ENCODE data around the gene PKP1. TPM values are rescaled to one million over a fixed set of nuclear protein-coding genes. Genes with fewer than 3 reads are reported as not detected.

The PKP1 gene
- total RNA-seq, 1 donor from 2014 or later: 409 TPM

- no peaks in the 10 kb centered on the region for H3K36me3 ChIP-seq
- H3K4me1 ChIP-seq: no peaks in the 10 kb centered on the region
- no peak overlapping the region for H3K4me3 ChIP-seq
- H3K27ac ChIP-seq: no peak overlapping the region
- no peaks in the 10 kb centered on the region for H3K9me3 ChIP-seq
- no peak for DNase-seq (ENCODE audit: extremely low spot score in 2 of 2)
- TF ChIP-seq CTCF (IDR thresholded peaks at IDR 0.05) (no peak), POLR2A (IDR thresholded peaks at IDR 0.05) (no peak), POLR2AphosphoS5 (IDR thresholded peaks at IDR 0.05; ENCODE audit: insufficient read depth in 1 of 2, low read depth in 1 of 2) (no peak)
- H3K27me3 ChIP-seq: no peaks in the 10 kb centered on the region
- intact Hi-C loops (cut with DNase I): no loop called here
Observed at GRCh38 chr1:201374364-201374763, 91.1 kb downstream of the PKP1 start.

GRCh38 chr1:201375169-201375568 is 91.9 kb downstream of the PKP1 start:
- no peaks in the 10 kb centered on the region for H3K4me1 ChIP-seq
- no peaks in the 10 kb centered on the region for H3K27me3 ChIP-seq
- no peak for DNase-seq (ENCODE audit: extremely low spot score in 2 of 2)
- intact Hi-C loops (cut with DNase I): no loop called here
- no peaks in the 10 kb centered on the region for H3K36me3 ChIP-seq
- no peak overlapping the region for H3K27ac ChIP-seq
- no peak overlapping the region for H3K4me3 ChIP-seq
- TF ChIP-seq CTCF (IDR thresholded peaks at IDR 0.05) (no peak), POLR2AphosphoS5 (IDR thresholded peaks at IDR 0.05; ENCODE audit: insufficient read depth in 1 of 2, low read depth in 1 of 2) (no peak), POLR2A (IDR thresholded peaks at IDR 0.05) (no peak)
- no peaks in the 10 kb centered on the region for H3K9me3 ChIP-seq

- Histone ChIP-seq H3K4me3 (no peak overlapping the region), H3K4me1 (no peaks in the 10 kb centered on the region), H3K9me3 (no peaks in the 10 kb centered on the region), H3K27ac (no peak overlapping the region), H3K36me3 (no peaks in the 10 kb centered on the region), H3K27me3 (no peaks in the 10 kb centered on the region)
- intact Hi-C loops (cut with DNase I): no loop called here
- DNase-seq (ENCODE audit: extremely low spot score in 2 of 2): no peak
- TF ChIP-seq POLR2AphosphoS5 (IDR thresholded peaks at IDR 0.05; ENCODE audit: insufficient read depth in 1 of 2, low read depth in 1 of 2) (no peak), CTCF (IDR thresholded peaks at IDR 0.05) (no peak), POLR2A (IDR thresholded peaks at IDR 0.05) (no peak)
Observed at GRCh38 chr1:201376107-201376463, 92.8 kb downstream of the PKP1 start.

GRCh38 chr1:201376464-201377374 is 93.4 kb downstream of the PKP1 start:
- intact Hi-C loops (cut with DNase I): no loop called here
- H3K27ac ChIP-seq: no peak overlapping the region
- DNase-seq (ENCODE audit: extremely low spot score in 2 of 2): no peak
- H3K4me3 ChIP-seq: no peak overlapping the region
- H3K27me3 ChIP-seq: no peaks in the 10 kb centered on the region
- H3K9me3 ChIP-seq: no peaks in the 10 kb centered on the region
- no peaks in the 10 kb centered on the region for H3K36me3 ChIP-seq
- no peaks in the 10 kb centered on the region for H3K4me1 ChIP-seq
- TF ChIP-seq POLR2A (IDR thresholded peaks at IDR 0.05) (no peak), POLR2AphosphoS5 (IDR thresholded peaks at IDR 0.05; ENCODE audit: insufficient read depth in 1 of 2, low read depth in 1 of 2) (no peak), CTCF (IDR thresholded peaks at IDR 0.05) (no peak)

GRCh38 chr1:201377611-201378092 is 94.3 kb downstream of the PKP1 start, which contains the start of gene TNNT2:
TSS of gene TNNT2 (minus strand) at chr1:201377680. CDS start at chr1:201373254, 4,426 bp downstream.
- TF ChIP-seq POLR2AphosphoS5 (IDR thresholded peaks at IDR 0.05; ENCODE audit: insufficient read depth in 1 of 2, low read depth in 1 of 2): no peak
- no peak for TF ChIP-seq CTCF (IDR thresholded peaks at IDR 0.05)
- TF ChIP-seq POLR2A (IDR thresholded peaks at IDR 0.05): no peak
- intact Hi-C loops (cut with DNase I): no loop called here
- Histone ChIP-seq H3K9me3 (no peaks in the 10 kb centered on the region), H3K27ac (no peak within 1 kb of the TSS), H3K36me3 (no peaks in the 10 kb centered on the region), H3K4me3 (no peak within 1 kb of the TSS), H3K27me3 (no peaks in the 10 kb centered on the region), H3K4me1 (no peaks in the 10 kb centered on the region)
- DNase-seq (ENCODE audit: extremely low spot score in 2 of 2): no peak
